Progenitor cell of endocrine pancreas (in vitro differentiated cells): ENCODE data around the gene OSCAR. TPM values are rescaled to one million over a fixed set of nuclear protein-coding genes. Genes with fewer than 3 reads are reported as not detected.
A peak's percentile ranks its signal among the peaks of the same experiment; 100 is the strongest.

Experiments
- DNase-seq: peaks from one replicate; pipeline ENCODE4 v3.0.0; 2021; ENCODE audit warnings: low spot score; ENCODE audit not compliant: unreplicated experiment
- H3K27ac Mint-ChIP-seq: 2 replicates; pipeline ENCODE4 v1.8.0; 2021; ENCODE audit warnings: mild to moderate bottlenecking, moderate library complexity, mixed read lengths
- H3K27me3 Mint-ChIP-seq: 2 replicates; pipeline ENCODE4 v1.8.0; 2021; ENCODE audit warnings: mixed read lengths
- H3K36me3 Mint-ChIP-seq: 2 replicates; pipeline ENCODE4 v1.8.0; 2022; ENCODE audit warnings: mixed read lengths; ENCODE audit not compliant: insufficient read depth
- H3K4me1 Mint-ChIP-seq: 2 replicates; pipeline ENCODE4 v1.8.0; 2021; ENCODE audit warnings: low read depth, mixed read lengths
- H3K4me3 Mint-ChIP-seq: 2 replicates; pipeline ENCODE4 v1.8.0; 2021; ENCODE audit warnings: low read depth, mild to moderate bottlenecking, moderate library complexity, mixed read lengths
- H3K9me3 Mint-ChIP-seq: 2 replicates; pipeline ENCODE4 v1.8.0; 2021; ENCODE audit warnings: low read depth, mixed read lengths
- CTCF ChIP-seq: fragments of 200-600 bp; sonication (generic); IDR thresholded peaks from one replicate; pipeline ENCODE4 v1.5.0; 2021; ENCODE audit warnings: antibody characterized with exemption, mild to moderate bottlenecking; ENCODE audit not compliant: unreplicated experiment
- total RNA-seq: library from RNA; stranded (reverse); gene quantifications from 2 replicates; pipeline ENCODE4 v1.2.1, GENCODE V29; 2021

OSCAR gene
- total RNA-seq, 1 donor from 2014 or later = not detected

DNA sequence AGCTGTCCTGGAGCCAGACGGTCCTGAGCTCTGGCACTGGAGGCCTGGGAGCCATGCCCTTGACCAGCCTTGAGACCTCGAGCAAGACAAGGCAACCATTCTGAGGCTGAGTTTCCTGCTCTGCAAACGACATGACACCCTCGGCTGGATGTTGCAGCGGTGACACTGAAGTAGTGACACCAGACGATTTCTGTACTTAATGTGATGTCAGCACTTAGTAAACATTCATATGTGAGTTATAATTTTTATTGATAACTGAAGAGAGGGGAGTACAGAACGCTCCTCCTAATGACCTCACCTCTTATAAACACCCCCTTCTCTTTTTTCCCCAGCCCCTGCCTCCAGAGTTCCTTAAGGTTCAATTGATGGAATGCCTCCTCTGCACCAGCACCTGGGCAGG lies 7.9 kb upstream of the OSCAR start:
- Mint-ChIP-seq H3K9me3 (no peaks in the 10 kb centered on the region), H3K4me3 (no peak overlapping the region), H3K27ac (no peak overlapping the region), H3K27me3 (no peaks in the 10 kb centered on the region), H3K4me1 (no peaks in the 10 kb centered on the region), H3K36me3 (peaks cover 16% of the 10 kb centered on the region)
- no peak for DNase-seq
- no peak for TF ChIP-seq CTCF

DNA sequence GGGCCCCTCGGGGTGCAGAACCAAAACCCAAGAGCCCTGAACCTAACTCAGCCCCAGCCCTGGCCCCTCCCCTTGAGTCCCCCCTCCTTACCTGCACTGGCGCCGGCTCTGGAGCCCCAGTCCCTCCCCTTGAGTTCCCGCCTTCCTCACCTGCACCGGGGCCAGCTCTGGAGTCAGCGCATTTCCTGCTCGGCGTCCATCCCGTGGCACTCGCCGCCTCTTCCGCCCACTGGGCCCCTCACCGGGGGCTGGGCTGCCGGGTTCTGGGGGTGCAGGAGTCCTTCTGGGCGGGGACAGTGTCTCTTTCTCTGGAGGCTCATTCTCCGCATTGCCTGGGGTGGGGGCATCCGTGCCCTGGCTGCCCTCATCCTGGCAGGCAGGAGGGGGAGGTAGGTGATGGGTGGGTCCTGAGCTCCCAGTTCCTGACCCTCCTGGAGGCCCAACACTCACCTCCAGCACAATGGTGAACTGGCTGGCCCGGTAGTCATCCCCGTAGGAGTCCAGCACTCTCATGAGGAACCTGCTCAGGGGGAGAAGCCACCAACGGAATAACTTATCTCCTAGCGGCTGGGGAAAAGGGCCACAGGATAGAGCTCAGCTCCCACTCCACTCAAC lies 7.4 kb upstream of the OSCAR start:
- H3K36me3 Mint-ChIP-seq = peaks cover 16% of the 10 kb centered on the region
- H3K27ac Mint-ChIP-seq = no peak overlapping the region
- no peak for DNase-seq
- H3K4me3 Mint-ChIP-seq = no peak overlapping the region
- TF ChIP-seq CTCF = no peak
- H3K27me3 Mint-ChIP-seq = no peaks in the 10 kb centered on the region
- H3K4me1 Mint-ChIP-seq = peaks cover 3% of the 10 kb centered on the region
- no peaks in the 10 kb centered on the region for H3K9me3 Mint-ChIP-seq

DNA sequence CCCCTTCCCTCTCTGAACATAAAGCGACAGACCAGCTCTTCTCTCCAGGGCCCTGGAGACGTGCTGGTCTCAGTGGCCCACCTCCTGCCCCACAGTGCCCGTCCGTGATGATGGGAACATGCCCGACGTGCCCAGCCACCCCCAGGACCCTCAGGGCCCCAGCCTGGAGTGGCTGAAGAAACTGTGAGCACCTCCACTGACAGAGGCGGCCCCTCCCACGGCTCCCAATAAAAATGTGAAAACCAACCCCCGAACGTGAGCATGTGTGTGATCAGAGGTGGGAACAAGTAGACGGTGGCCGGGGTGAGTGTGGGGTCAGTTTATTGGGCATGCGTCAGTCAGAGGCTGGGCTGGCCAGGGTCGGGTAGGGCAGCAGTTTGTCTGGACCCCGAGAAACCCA lies 6.1 kb upstream of the OSCAR start:
- no peak for DNase-seq
- Mint-ChIP-seq H3K27ac (no peak overlapping the region), H3K9me3 (no peaks in the 10 kb centered on the region), H3K36me3 (peaks cover 14% of the 10 kb centered on the region), H3K4me1 (peaks cover 3% of the 10 kb centered on the region), H3K27me3 (no peaks in the 10 kb centered on the region), H3K4me3 (no peak overlapping the region)
- no peak for TF ChIP-seq CTCF

GRCh38 chr19:54105796-54106195 lies 5.2 kb upstream of the OSCAR start:
- no peaks in the 10 kb centered on the region for H3K27me3 Mint-ChIP-seq
- peak overlapping the region; percentile 1 for H3K4me3 Mint-ChIP-seq
- peaks cover 13% of the 10 kb centered on the region for H3K36me3 Mint-ChIP-seq
- no peak for TF ChIP-seq CTCF
- peaks cover 3% of the 10 kb centered on the region for H3K4me1 Mint-ChIP-seq
- no peak overlapping the region for H3K27ac Mint-ChIP-seq
- DNase-seq = no peak
- H3K9me3 Mint-ChIP-seq = no peaks in the 10 kb centered on the region

DNA sequence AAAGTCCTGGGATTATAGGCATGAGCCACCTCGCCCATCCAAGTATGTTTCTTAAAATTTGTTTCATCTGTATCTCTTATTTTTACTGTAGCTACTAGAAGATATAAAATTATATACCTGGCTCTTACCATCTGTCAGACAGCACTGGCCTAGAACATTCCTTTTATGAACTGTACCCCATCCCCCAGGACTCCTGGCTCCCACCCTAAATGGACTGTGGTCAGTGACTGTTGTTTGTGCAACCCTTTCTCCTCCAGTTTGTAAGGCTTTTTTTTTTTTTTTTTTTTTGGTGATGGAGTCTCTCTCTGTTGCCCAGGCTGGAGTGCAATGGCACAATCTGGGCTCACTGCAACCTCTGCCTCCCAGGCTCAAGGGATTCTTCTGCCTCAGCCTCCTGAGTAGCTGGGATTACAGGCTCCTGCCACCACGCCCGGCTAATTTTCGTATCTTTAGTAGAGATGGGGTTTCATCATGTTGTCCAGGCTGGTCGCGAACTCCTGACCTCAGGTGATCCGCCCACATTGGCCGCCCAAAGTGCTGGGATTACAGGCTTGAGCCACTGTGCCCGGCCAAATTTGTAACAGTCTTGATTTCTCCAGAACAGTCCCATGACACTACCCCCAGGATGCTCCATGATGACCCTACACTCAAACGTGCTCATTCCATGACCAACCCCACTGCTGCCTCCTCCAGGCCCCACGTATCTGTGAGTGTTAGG lies 4.6 kb upstream of the OSCAR start:
- DNase-seq = no peak
- H3K9me3 Mint-ChIP-seq = no peaks in the 10 kb centered on the region
- peaks cover 3% of the 10 kb centered on the region for H3K4me1 Mint-ChIP-seq
- peaks cover 10% of the 10 kb centered on the region for H3K36me3 Mint-ChIP-seq
- no peaks in the 10 kb centered on the region for H3K27me3 Mint-ChIP-seq
- no peak overlapping the region for H3K27ac Mint-ChIP-seq
- no peak for TF ChIP-seq CTCF
- H3K4me3 Mint-ChIP-seq = peak overlapping the region; percentile 48
